HepG2 (cell line): Measurements from ENCODE around the gene SCARF1. TPM values are rescaled to one million over a fixed set of nuclear protein-coding genes. Genes with fewer than 3 reads are reported as not detected.

Experiments
- E2F2 ChIP-seq: sonication (generic); formaldehyde crosslinking; IDR thresholded peaks from 2 replicates; pipeline ENCODE4 v1.4.0; 2020; ENCODE audit warnings: missing genetic modification reagents, borderline replicate concordance
- FUBP1 ChIP-seq: sonication (generic); formaldehyde crosslinking; IDR thresholded peaks from 2 replicates; pipeline ENCODE4 v1.5.1; 2020; ENCODE audit warnings: missing genetic modification reagents, mild to moderate bottlenecking, borderline replicate concordance
- GMEB2 ChIP-seq: IDR thresholded peaks from 2 replicates; pipeline ENCODE4 v1.6.1; 2016; ENCODE audit warnings: missing biosample characterization, missing genetic modification reagents, low read depth
- KLF12 ChIP-seq: sonication (generic); formaldehyde crosslinking; IDR thresholded peaks from 2 replicates; pipeline ENCODE4 v1.4.0; 2020; ENCODE audit warnings: missing genetic modification reagents, borderline replicate concordance
- MAFF ChIP-seq: IDR thresholded peaks from 2 replicates; pipeline ENCODE4 v1.6.1; 2011; ENCODE audit warnings: low read depth, low read length, improper control_type of control experiment
- NCOA5 ChIP-seq: sonication (generic); formaldehyde crosslinking; IDR thresholded peaks from 2 replicates; pipeline ENCODE4 v1.4.0; 2020; ENCODE audit warnings: missing genetic modification reagents
- PAWR ChIP-seq: sonication (generic); formaldehyde crosslinking; IDR thresholded peaks from 2 replicates; pipeline ENCODE4 v1.4.0; 2020; ENCODE audit warnings: missing genetic modification reagents, mild to moderate bottlenecking, borderline replicate concordance
- RERE ChIP-seq: IDR thresholded peaks from 2 replicates; pipeline ENCODE4 v1.6.1; 2016; ENCODE audit warnings: low read depth, missing genetic modification reagents, missing compliant biosample characterization
- ZNF333 ChIP-seq: sonication (generic); formaldehyde crosslinking; IDR thresholded peaks from 2 replicates; pipeline ENCODE4 v1.4.0; 2020; ENCODE audit warnings: mild to moderate bottlenecking, missing genetic modification reagents, borderline replicate concordance
- ZNF383 ChIP-seq: sonication (generic); formaldehyde crosslinking; IDR thresholded peaks from 2 replicates; pipeline ENCODE4 v1.4.0; 2020; ENCODE audit warnings: missing genetic modification reagents, mild to moderate bottlenecking, borderline replicate concordance
- ZNF414 ChIP-seq: sonication (generic); formaldehyde crosslinking; IDR thresholded peaks from 2 replicates; pipeline ENCODE4 v1.5.0; 2020; ENCODE audit warnings: missing genetic modification reagents
- ZNF558 ChIP-seq: sonication (generic); formaldehyde crosslinking; IDR thresholded peaks from 2 replicates; pipeline ENCODE4 v1.9.0; 2022; ENCODE audit warnings: mild to moderate bottlenecking, missing genetic modification reagents, borderline replicate concordance
- ZNF639 ChIP-seq: conservative IDR thresholded peaks from 2 replicates; pipeline ENCODE4 v1.6.1; 2018; ENCODE audit warnings: missing genetic modification reagents
- ZSCAN20 ChIP-seq: sonication (generic); formaldehyde crosslinking; IDR thresholded peaks from 2 replicates; pipeline ENCODE4 v1.4.0; 2020; ENCODE audit warnings: missing genetic modification reagents, mild to moderate bottlenecking, borderline replicate concordance
- ZSCAN22 ChIP-seq: sonication (generic); formaldehyde crosslinking; IDR thresholded peaks from 2 replicates; pipeline ENCODE4 v1.4.0; 2020; ENCODE audit warnings: mild to moderate bottlenecking, missing genetic modification reagents
- ZSCAN9 ChIP-seq: IDR thresholded peaks from 2 replicates; pipeline ENCODE4 v1.6.1; 2016; ENCODE audit warnings: borderline replicate concordance
- polyA plus RNA-seq, 8 experiments: library from polyadenylated mRNA; depleted of rRNA in 3 of 8; stranded (reverse) in 7 of 8; unstranded in 1 of 8; fragments of >200 nt; fragmentation: Illumina TruSeq in 4 of 8; extraction: Trizol in 4 of 8; gene quantifications; 2 replicates each; pipeline versions ENCODE4 v1.2.1 to v1.2.3, GENCODE V29; 2011 to 2016; ENCODE audit warnings: low read depth in 4 of 8, missing spikeins in 1 of 8, mixed read lengths in 1 of 8; ENCODE audit not compliant: insufficient read depth in 1 of 8
- total RNA-seq, 5 experiments: library from RNA; depleted of rRNA; stranded (reverse); fragments of >200 nt; fragmentation: Illumina TruSeq; extraction: Trizol; gene quantifications; 2 replicates each; pipeline ENCODE4 v1.2.3, GENCODE V29; 2016; ENCODE audit warnings: low read depth in 1 of 5

The SCARF1 gene
- total and polyA plus RNA-seq, 2 of the 13 experiments (the other 11 are each of a cell fraction or from before 2014, with no cell fraction given) = 0.24 to 0.71 TPM

- TF ChIP-seq RERE (CRISPR knock-in tag) = no peak
- TF ChIP-seq ZSCAN9 (CRISPR knock-in tag) = no peak
- no peak for TF ChIP-seq ZSCAN20 (CRISPR knock-in tag)
- peak; percentile 53; the same call in 1 of the 2 replicates for TF ChIP-seq ZNF414 (CRISPR knock-in tag)
- no peak for TF ChIP-seq NCOA5 (CRISPR knock-in tag)
- TF ChIP-seq ZNF333 = no peak
- no peak for TF ChIP-seq E2F2 (CRISPR knock-in tag)
- TF ChIP-seq ZSCAN22 (CRISPR knock-in tag) = no peak
- no peak for TF ChIP-seq ZNF383 (CRISPR knock-in tag)
- no peak for TF ChIP-seq PAWR (CRISPR knock-in tag)
- no peak for TF ChIP-seq ZNF558 (CRISPR knock-in tag)
- no peak for TF ChIP-seq FUBP1
- no peak for TF ChIP-seq KLF12 (CRISPR knock-in tag)
- no peak for TF ChIP-seq MAFF
- no peak for TF ChIP-seq ZNF639 (CRISPR knock-in tag)
- TF ChIP-seq GMEB2 (CRISPR knock-in tag) = no peak
Measured at GRCh38 chr17:1649844-1650501, 4.4 kb upstream of the SCARF1 start, which contains the start of gene RILP (continued).
